Measurements from ENCODE around the gene QPCT.

GRCh38 chr2:37422816-37423215 lies 78.4 kb downstream of the QPCT start:
- no peak for TF ChIP-seq POLR2A (IDR thresholded peaks at IDR 0.05; ENCODE audit: low read depth, low read length)
- no peak for TF ChIP-seq TAF1 (IDR thresholded peaks at IDR 0.05; ENCODE audit: low read depth, low read length)
- TF ChIP-seq POLR2AphosphoS5 (IDR thresholded peaks at IDR 0.05; ENCODE audit: low read depth, low read length) = no peak
- no peak for TF ChIP-seq POU2F2 (IDR thresholded peaks at IDR 0.05; ENCODE audit: low read depth, low read length)

Data from GM12891 (cell line).